Left cardiac atrium (tissue), 4 donors: ENCODE data around the gene LAD1. TPM values are rescaled to one million over a fixed set of nuclear protein-coding genes. Genes with fewer than 3 reads are reported as not detected.

ENCODE experiments used
- ATAC-seq, 2 donors: fragments of 200-7000 bp; cut with Tn5 transposase; one replicate each; pipeline ENCODE4 v1.9.1; 2020; ENCODE audit warnings: mild to moderate bottlenecking in 2 of 2, moderate library complexity in 2 of 2
- DNase-seq: peaks from one replicate; pipeline ENCODE4 v3.0.0-alpha.2; 2020
- intact Hi-C, 2 donors: fragments of 100-400 bp; cut with DNase I; formaldehyde crosslinking; loops; one replicate each; pipeline versions ENCODE4 v1.14.1 to v1.15.1; 2022 to 2023
- total RNA-seq, 2 donors: library from RNA; stranded (reverse); fragmentation: NEBNext Ultra II Directional; extraction: Animal tissue kit (Norgen Biotek cat#: 25700); gene quantifications; one replicate each; pipeline ENCODE4 v1.2.1, GENCODE V29; 2021
- donor health status: DM: no; HTN: yes; CAD: no.
- donor health status: DM: no; HTN: yes; CAD: no; lungs with severe emphysema.
- donor health status: DM: yes; HTN: yes; CAD: no.
- donor health status: Dilated cardiomyopathy.

LAD1 gene
- total RNA-seq, 2 donors from 2014 or later: 1.3 to 1.4 TPM

GRCh38 chr1:201357636-201358348 lies 41.3 kb downstream of the LAD1 start:
- intact Hi-C loops: no loop called here
- no peak for DNase-seq

GRCh38 chr1:201357211-201357610 lies 41.9 kb downstream of the LAD1 start:
- intact Hi-C loops: no loop called here

More at GRCh38 chr1:201357636-201358348, 41.3 kb downstream of the LAD1 start:
- peak; percentile 2 to 3 for ATAC-seq

GRCh38 chr1:201356701-201357100 lies 42.4 kb downstream of the LAD1 start:
- intact Hi-C loops: no loop called here
- ATAC-seq (peak; percentile 2 to 5), DNase-seq (no peak)

More at GRCh38 chr1:201357211-201357610, 41.9 kb downstream of the LAD1 start:
- DNase-seq (no peak), ATAC-seq (peak; percentile 16 to 17)

- ATAC-seq: peak; percentile 4 to 7
- intact Hi-C loops: no loop called here
- DNase-seq: no peak
Measured at GRCh38 chr1:201356236-201356635, 42.9 kb downstream of the LAD1 start.

GRCh38 chr1:201355471-201355870 lies 43.7 kb downstream of the LAD1 start:
- DNase-seq (no peak), ATAC-seq (no peak)
- intact Hi-C loops: no loop called here

GRCh38 chr1:201354901-201355295 lies 44.2 kb downstream of the LAD1 start:
- DNase-seq (no peak), ATAC-seq (peak; percentile 2 to 12)
- intact Hi-C loops: no loop called here

GRCh38 chr1:201354151-201354900 lies 44.8 kb downstream of the LAD1 start:
- ATAC-seq (no peak), DNase-seq (no peak)
- intact Hi-C loops: no loop called here

- DNase-seq (no peak), ATAC-seq (no peak)
- intact Hi-C loops: no loop called here
Measured at GRCh38 chr1:201353186-201353940, 45.8 kb downstream of the LAD1 start.

GRCh38 chr1:201351617-201352016 lies 47.5 kb downstream of the LAD1 start:
- intact Hi-C loops: no loop called here
- ATAC-seq (no peak), DNase-seq (no peak)

GRCh38 chr1:201350884-201351283 lies 48.2 kb downstream of the LAD1 start:
- DNase-seq: no peak
- ATAC-seq: no peak
- intact Hi-C loops: no loop called here

GRCh38 chr1:201350361-201350725 lies 48.8 kb downstream of the LAD1 start:
- intact Hi-C loops: no loop called here
- DNase-seq (no peak), ATAC-seq (no peak)

GRCh38 chr1:201349092-201349491 lies 50.0 kb downstream of the LAD1 start:
- DNase-seq (peak; percentile 4), ATAC-seq (no peak)
- intact Hi-C loops: loop anchor here (5.0 kb wide), 2 partner anchors 58 to 97 kb away; no protein-coding TSS in a partner anchor

- DNase-seq (peak; percentile 8), ATAC-seq (peak in 1 of 2 donors; percentile 59)
- intact Hi-C loops: loop anchor here (5.0 kb wide), 2 partner anchors 59 to 96 kb away; no protein-coding TSS in a partner anchor
Measured at GRCh38 chr1:201348211-201348566, 50.9 kb downstream of the LAD1 start.

- intact Hi-C loops: loop anchor here (2.0 to 5.0 kb wide), 3 partner anchors 60 to 95 kb away; no protein-coding TSS in a partner anchor
- ATAC-seq (no peak), DNase-seq (no peak)
Measured at GRCh38 chr1:201347498-201348210, 51.5 kb downstream of the LAD1 start.

GRCh38 chr1:201346987-201347386 lies 52.1 kb downstream of the LAD1 start:
- ATAC-seq: peak in 1 of 2 donors; percentile 1
- no peak for DNase-seq
- intact Hi-C loops: loop anchor here (2.0 to 5.0 kb wide), 3 partner anchors 60 to 95 kb away; no protein-coding TSS in a partner anchor

GRCh38 chr1:201346337-201346939 lies 52.7 kb downstream of the LAD1 start:
- ATAC-seq (peak; percentile 30 to 60), DNase-seq (peak; percentile 25)
- intact Hi-C loops: loop anchor here (2.0 to 5.0 kb wide), 3 partner anchors 61 to 94 kb away; no protein-coding TSS in a partner anchor

GRCh38 chr1:201345081-201345355 lies 54.1 kb downstream of the LAD1 start:
- no peak for DNase-seq
- intact Hi-C loops: loop anchor here (5.0 kb wide), 2 partner anchors 62 to 93 kb away; no protein-coding TSS in a partner anchor
- ATAC-seq: no peak

GRCh38 chr1:201344206-201345080 lies 54.7 kb downstream of the LAD1 start:
- DNase-seq (peak; percentile 4), ATAC-seq (no peak)
- intact Hi-C loops: loop anchor here (5.0 kb wide), 2 partner anchors 63 to 92 kb away; no protein-coding TSS in a partner anchor
